ENCODE data around the gene MAT2A.

The MAT2A gene

GRCh38 chr2:85589181-85589580 is 50.2 kb downstream of the MAT2A start (continued):
- TF ChIP-seq, protein P1, sequence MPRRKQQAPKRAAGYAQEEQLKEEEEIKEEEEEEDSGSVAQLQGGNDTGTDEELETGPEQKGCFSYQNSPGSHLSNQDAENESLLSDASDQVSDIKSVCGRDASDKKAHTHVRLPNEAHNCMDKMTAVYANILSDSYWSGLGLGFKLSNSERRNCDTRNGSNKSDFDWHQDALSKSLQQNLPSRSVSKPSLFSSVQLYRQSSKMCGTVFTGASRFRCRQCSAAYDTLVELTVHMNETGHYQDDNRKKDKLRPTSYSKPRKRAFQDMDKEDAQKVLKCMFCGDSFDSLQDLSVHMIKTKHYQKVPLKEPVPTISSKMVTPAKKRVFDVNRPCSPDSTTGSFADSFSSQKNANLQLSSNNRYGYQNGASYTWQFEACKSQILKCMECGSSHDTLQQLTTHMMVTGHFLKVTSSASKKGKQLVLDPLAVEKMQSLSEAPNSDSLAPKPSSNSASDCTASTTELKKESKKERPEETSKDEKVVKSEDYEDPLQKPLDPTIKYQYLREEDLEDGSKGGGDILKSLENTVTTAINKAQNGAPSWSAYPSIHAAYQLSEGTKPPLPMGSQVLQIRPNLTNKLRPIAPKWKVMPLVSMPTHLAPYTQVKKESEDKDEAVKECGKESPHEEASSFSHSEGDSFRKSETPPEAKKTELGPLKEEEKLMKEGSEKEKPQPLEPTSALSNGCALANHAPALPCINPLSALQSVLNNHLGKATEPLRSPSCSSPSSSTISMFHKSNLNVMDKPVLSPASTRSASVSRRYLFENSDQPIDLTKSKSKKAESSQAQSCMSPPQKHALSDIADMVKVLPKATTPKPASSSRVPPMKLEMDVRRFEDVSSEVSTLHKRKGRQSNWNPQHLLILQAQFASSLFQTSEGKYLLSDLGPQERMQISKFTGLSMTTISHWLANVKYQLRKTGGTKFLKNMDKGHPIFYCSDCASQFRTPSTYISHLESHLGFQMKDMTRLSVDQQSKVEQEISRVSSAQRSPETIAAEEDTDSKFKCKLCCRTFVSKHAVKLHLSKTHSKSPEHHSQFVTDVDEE (CRISPR knock-in tag; IDR thresholded peaks at IDR 0.05): no peak
- no peak for TF ChIP-seq ZC3H10 (CRISPR knock-in tag; IDR thresholded peaks at IDR 0.05)
- no peak for TF ChIP-seq CSDC2 (CRISPR knock-in tag; IDR thresholded peaks at IDR 0.05)
- TF ChIP-seq ZFP30 (CRISPR knock-in tag; IDR thresholded peaks at IDR 0.05): no peak

DNA sequence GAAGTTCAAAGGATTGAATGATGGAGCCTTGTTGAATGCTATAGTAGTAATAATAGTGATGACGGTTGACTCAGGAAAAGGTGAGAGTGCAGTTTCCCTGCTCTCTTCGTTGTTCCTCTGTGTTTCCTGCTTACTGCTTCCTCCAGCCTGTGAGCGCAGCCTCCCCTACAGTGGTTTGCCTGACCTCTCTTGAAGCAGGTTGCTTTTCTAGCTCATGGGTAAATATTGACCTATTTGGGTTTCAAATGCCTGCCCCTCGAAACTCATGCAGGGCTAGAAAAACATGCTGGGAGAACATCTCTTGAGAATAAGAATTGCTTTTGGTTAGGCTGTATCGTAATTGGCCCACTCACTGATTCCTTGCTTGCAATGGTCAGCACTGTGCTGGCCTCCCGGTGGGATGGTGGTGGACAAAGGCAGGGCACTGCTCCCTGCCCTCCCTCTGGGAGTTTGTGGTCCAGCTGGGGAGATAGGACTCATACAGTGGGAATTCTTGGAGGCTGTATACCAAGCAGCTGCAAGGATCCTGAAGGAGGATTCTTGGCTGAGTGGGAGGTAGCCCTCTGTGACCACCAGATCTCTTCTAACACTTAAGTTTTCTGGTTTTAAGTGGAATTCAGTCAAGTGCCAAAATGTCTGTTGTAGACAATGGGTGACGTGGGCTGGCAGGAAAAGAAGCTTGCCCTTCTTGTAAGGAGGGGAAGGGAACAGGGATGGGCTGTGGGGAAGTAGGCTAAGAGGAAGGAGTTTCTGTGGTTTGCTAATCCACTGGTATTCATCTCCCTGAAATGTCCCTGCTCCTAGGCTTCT is 51.2 kb downstream of the MAT2A start:
- TF ChIP-seq TCF4 (CRISPR knock-in tag; IDR thresholded peaks at IDR 0.05; ENCODE audit: borderline replicate concordance): no peak
- no peak for TF ChIP-seq ZNF70 (CRISPR knock-in tag; IDR thresholded peaks at IDR 0.05)
- no peak for TF ChIP-seq PATZ1 (CRISPR knock-in tag; IDR thresholded peaks at IDR 0.05; ENCODE audit: borderline replicate concordance)
- no peak for TF ChIP-seq CSDC2 (CRISPR knock-in tag; IDR thresholded peaks at IDR 0.05)
- TF ChIP-seq OSR1 (CRISPR knock-in tag; IDR thresholded peaks at IDR 0.05): no peak
- no peak for TF ChIP-seq PPARA (CRISPR knock-in tag; IDR thresholded peaks at IDR 0.05; ENCODE audit: borderline replicate concordance)
- TF ChIP-seq ZC3H10 (CRISPR knock-in tag; IDR thresholded peaks at IDR 0.05): no peak
- no peak for TF ChIP-seq ZFP30 (CRISPR knock-in tag; IDR thresholded peaks at IDR 0.05)
- TF ChIP-seq GLIS3 (CRISPR knock-in tag; IDR thresholded peaks at IDR 0.05): no peak
- TF ChIP-seq, protein P2, sequence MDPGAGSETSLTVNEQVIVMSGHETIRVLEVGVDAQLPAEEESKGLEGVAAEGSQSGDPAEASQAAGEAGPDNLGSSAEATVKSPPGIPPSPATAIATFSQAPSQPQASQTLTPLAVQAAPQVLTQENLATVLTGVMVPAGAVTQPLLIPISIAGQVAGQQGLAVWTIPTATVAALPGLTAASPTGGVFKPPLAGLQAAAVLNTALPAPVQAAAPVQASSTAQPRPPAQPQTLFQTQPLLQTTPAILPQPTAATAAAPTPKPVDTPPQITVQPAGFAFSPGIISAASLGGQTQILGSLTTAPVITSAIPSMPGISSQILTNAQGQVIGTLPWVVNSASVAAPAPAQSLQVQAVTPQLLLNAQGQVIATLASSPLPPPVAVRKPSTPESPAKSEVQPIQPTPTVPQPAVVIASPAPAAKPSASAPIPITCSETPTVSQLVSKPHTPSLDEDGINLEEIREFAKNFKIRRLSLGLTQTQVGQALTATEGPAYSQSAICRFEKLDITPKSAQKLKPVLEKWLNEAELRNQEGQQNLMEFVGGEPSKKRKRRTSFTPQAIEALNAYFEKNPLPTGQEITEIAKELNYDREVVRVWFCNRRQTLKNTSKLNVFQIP (CRISPR knock-in tag; IDR thresholded peaks at IDR 0.05; ENCODE audit: borderline replicate concordance, low read depth): no peak
- no peak for TF ChIP-seq BACH2 (CRISPR knock-in tag; IDR thresholded peaks at IDR 0.05; ENCODE audit: borderline replicate concordance)
- no peak for TF ChIP-seq ZNF8 (CRISPR knock-in tag; IDR thresholded peaks at IDR 0.05)
- ATAC-seq: no peak

DNA sequence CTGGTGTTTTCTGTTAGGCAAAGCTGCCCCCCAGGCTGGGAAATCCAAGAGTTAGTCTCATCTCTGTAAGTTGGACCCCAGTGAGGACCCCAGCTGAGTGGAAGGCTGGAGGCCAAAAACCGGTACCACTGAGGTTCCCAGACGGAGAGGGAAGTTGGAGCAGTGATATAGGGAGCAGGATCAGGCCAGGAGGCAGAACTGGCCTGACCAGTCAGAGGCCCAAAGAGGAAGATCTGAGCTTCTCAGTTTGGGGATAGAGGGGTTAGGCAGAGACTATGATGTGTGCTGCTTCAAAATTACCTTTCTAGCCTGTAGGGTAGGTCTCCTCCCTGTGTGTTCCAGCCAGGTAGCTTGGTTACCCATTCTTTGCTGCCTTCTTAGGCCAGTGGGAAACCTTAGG is 52.0 kb downstream of the MAT2A start:
- no peak for ATAC-seq
- TF ChIP-seq SNAI2 (CRISPR knock-in tag; IDR thresholded peaks at IDR 0.05) (no peak), GLIS3 (CRISPR knock-in tag; IDR thresholded peaks at IDR 0.05) (no peak), ZFP30 (CRISPR knock-in tag; IDR thresholded peaks at IDR 0.05) (no peak)

- ATAC-seq: no peak
- TF ChIP-seq ARNTL (CRISPR knock-in tag; IDR thresholded peaks at IDR 0.05; ENCODE audit: borderline replicate concordance, low read depth): no peak
- no peak for TF ChIP-seq ZC3H10 (CRISPR knock-in tag; IDR thresholded peaks at IDR 0.05)
- no peak for TF ChIP-seq PPARA (CRISPR knock-in tag; IDR thresholded peaks at IDR 0.05; ENCODE audit: borderline replicate concordance)
- no peak for TF ChIP-seq GLIS3 (CRISPR knock-in tag; IDR thresholded peaks at IDR 0.05)
- TF ChIP-seq, protein P2 (CRISPR knock-in tag; IDR thresholded peaks at IDR 0.05; ENCODE audit: borderline replicate concordance, low read depth): no peak
- TF ChIP-seq ZNF565 (CRISPR knock-in tag; conservative IDR thresholded peaks at IDR 0.05; ENCODE audit: low read depth): no peak
- no peak for TF ChIP-seq OSR1 (CRISPR knock-in tag; IDR thresholded peaks at IDR 0.05)
- TF ChIP-seq SNAI2 (CRISPR knock-in tag; IDR thresholded peaks at IDR 0.05): no peak
- no peak for TF ChIP-seq ZNF8 (CRISPR knock-in tag; IDR thresholded peaks at IDR 0.05)
- no peak for TF ChIP-seq ZFP3 (CRISPR knock-in tag; IDR thresholded peaks at IDR 0.05)
- TF ChIP-seq PATZ1 (CRISPR knock-in tag; IDR thresholded peaks at IDR 0.05; ENCODE audit: borderline replicate concordance): no peak
- no peak for TF ChIP-seq TOX (CRISPR knock-in tag; IDR thresholded peaks at IDR 0.05; ENCODE audit: borderline replicate concordance)
- TF ChIP-seq, protein P3, sequence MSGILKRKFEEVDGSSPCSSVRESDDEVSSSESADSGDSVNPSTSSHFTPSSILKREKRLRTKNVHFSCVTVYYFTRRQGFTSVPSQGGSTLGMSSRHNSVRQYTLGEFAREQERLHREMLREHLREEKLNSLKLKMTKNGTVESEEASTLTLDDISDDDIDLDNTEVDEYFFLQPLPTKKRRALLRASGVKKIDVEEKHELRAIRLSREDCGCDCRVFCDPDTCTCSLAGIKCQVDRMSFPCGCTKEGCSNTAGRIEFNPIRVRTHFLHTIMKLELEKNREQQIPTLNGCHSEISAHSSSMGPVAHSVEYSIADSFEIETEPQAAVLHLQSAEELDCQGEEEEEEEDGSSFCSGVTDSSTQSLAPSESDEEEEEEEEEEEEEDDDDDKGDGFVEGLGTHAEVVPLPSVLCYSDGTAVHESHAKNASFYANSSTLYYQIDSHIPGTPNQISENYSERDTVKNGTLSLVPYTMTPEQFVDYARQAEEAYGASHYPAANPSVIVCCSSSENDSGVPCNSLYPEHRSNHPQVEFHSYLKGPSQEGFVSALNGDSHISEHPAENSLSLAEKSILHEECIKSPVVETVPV (CRISPR knock-in tag; IDR thresholded peaks at IDR 0.05): no peak
- no peak for TF ChIP-seq CREB5 (CRISPR knock-in tag; IDR thresholded peaks at IDR 0.05; ENCODE audit: low read depth)
- no peak for TF ChIP-seq ISL1 (CRISPR knock-in tag; IDR thresholded peaks at IDR 0.05)
- no peak for TF ChIP-seq CSDC2 (CRISPR knock-in tag; IDR thresholded peaks at IDR 0.05)
- no peak for TF ChIP-seq BACH2 (CRISPR knock-in tag; IDR thresholded peaks at IDR 0.05; ENCODE audit: borderline replicate concordance)
- TF ChIP-seq ZFP30 (CRISPR knock-in tag; IDR thresholded peaks at IDR 0.05): no peak
These were observed 52.6 kb downstream of the MAT2A start for GRCh38 chr2:85591563-85591962.

Measured in SK-N-SH treated with all-trans-retinoic acid at 6 μM for 48 hours (cell line).